GM23338 (cell line): ENCODE measurements around the gene KXD1. TPM values are rescaled to one million over a fixed set of nuclear protein-coding genes. Genes with fewer than 3 reads are reported as not detected.

Experiments used
- ATAC-seq: fragments of 200-7000 bp; cut with Tn5 transposase; 3 replicates; pipeline ENCODE4 v1.9.1; 2020
- DNase-seq: peaks from one replicate; pipeline ENCODE4 v3.0.0-alpha.2; 2015; ENCODE audit warnings: low spot score
- H2AFZ ChIP-seq: fragments of 200-600 bp; sonication (generic); 2 replicates; pipeline ENCODE4 v1.8.0; 2016; ENCODE audit warnings: antibody characterized with exemption, mild to moderate bottlenecking, moderate library complexity
- H3F3A ChIP-seq: fragments of 200-600 bp; sonication (generic); replicated peaks from 2 replicates; pipeline ENCODE4 v1.8.0; 2017; ENCODE audit warnings: antibody characterized with exemption, mixed run types, low read depth
- H3K27ac ChIP-seq: fragments of 200-600 bp; sonication (generic); 2 replicates; pipeline ENCODE4 v1.6.1; 2016; ENCODE audit warnings: low read depth
- H3K27me3 ChIP-seq: fragments of 200-600 bp; sonication (generic); 2 replicates; pipeline ENCODE4 v1.8.0; 2016; ENCODE audit warnings: mild to moderate bottlenecking, mixed run types, moderate library complexity; ENCODE audit not compliant: insufficient read depth
- H3K36me3 ChIP-seq: fragments of 200-600 bp; sonication (generic); 2 replicates; pipeline ENCODE4 v1.8.0; 2016; ENCODE audit warnings: mild to moderate bottlenecking; ENCODE audit not compliant: insufficient read depth
- H3K4me1 ChIP-seq: fragments of 200-600 bp; sonication (generic); 2 replicates; pipeline ENCODE4 v1.8.0; 2016; ENCODE audit warnings: mild to moderate bottlenecking, moderate library complexity; ENCODE audit not compliant: insufficient read depth
- H3K4me2 ChIP-seq: fragments of 200-600 bp; sonication (generic); 2 replicates; pipeline ENCODE4 v1.7.1; 2017; ENCODE audit warnings: mixed run types
- H3K4me3 ChIP-seq: fragments of 200-600 bp; sonication (generic); 2 replicates; pipeline ENCODE4 v1.6.1; 2016; ENCODE audit warnings: mixed run types
- H3K79me2 ChIP-seq: fragments of 200-600 bp; sonication (generic); replicated peaks from 2 replicates; pipeline ENCODE4 v1.8.0; 2017; ENCODE audit warnings: mild to moderate bottlenecking; ENCODE audit not compliant: insufficient read depth
- H3K9me2 ChIP-seq: fragments of 200-600 bp; sonication (generic); 2 replicates; pipeline ENCODE4 v1.8.0; 2017; ENCODE audit not compliant: insufficient read depth
- H4K20me1 ChIP-seq: fragments of 200-600 bp; sonication (generic); replicated peaks from 2 replicates; pipeline ENCODE4 v1.8.0; 2017; ENCODE audit warnings: mild to moderate bottlenecking; ENCODE audit not compliant: insufficient read depth
- H3K27ac Mint-ChIP-seq: 2 replicates; pipeline ENCODE4 v1.8.0; 2020; ENCODE audit warnings: inconsistent platforms, mild to moderate bottlenecking, moderate library complexity, mixed read lengths
- H3K27me3 Mint-ChIP-seq: 3 replicates; pipeline ENCODE4 v1.8.0; 2022; ENCODE audit warnings: low read depth, mild to moderate bottlenecking, moderate library complexity, mixed read lengths, inconsistent platforms; ENCODE audit not compliant: insufficient read depth, poor library complexity
- H3K36me3 Mint-ChIP-seq: 3 replicates; pipeline ENCODE4 v1.8.0; 2021; ENCODE audit warnings: low read depth, mild to moderate bottlenecking, inconsistent platforms, moderate library complexity, mixed read lengths
- H3K4me1 Mint-ChIP-seq: 3 replicates; pipeline ENCODE4 v1.8.0; 2020; ENCODE audit warnings: mild to moderate bottlenecking, inconsistent platforms, mixed read lengths
- H3K4me3 Mint-ChIP-seq: 3 replicates; pipeline ENCODE4 v1.8.0; 2021; ENCODE audit warnings: moderate library complexity, mild to moderate bottlenecking, inconsistent platforms, mixed read lengths
- H3K9me3 Mint-ChIP-seq: 3 replicates; pipeline ENCODE4 v1.8.0; 2020; ENCODE audit warnings: moderate library complexity, mild to moderate bottlenecking, inconsistent platforms, mixed read lengths
- CTCF ChIP-seq, 2 experiments: fragments of 200-600 bp in 1 of 2; sonication (generic) in 1 of 2; conservative IDR thresholded peaks; 2 replicates each; pipeline versions ENCODE4 v1.5.1 to v1.6.1; 2016 to 2017; ENCODE audit warnings: antibody characterized with exemption in 2 of 2, low read depth in 2 of 2, mild to moderate bottlenecking in 2 of 2, moderate library complexity in 1 of 2
- ETS1 ChIP-seq: IDR thresholded peaks from 2 replicates; pipeline ENCODE4 v1.6.1; 2016; ENCODE audit warnings: antibody characterized with exemption
- EZH2 ChIP-seq: fragments of 200-600 bp; sonication (generic); IDR thresholded peaks from one replicate; pipeline ENCODE4 v1.8.0; 2017; ENCODE audit warnings: antibody characterized with exemption, mild to moderate bottlenecking, low read depth; ENCODE audit not compliant: unreplicated experiment
- EZH2phosphoT487 ChIP-seq: fragments of 200-600 bp; sonication (generic); IDR thresholded peaks from one replicate; pipeline ENCODE4 v1.8.1; 2018; ENCODE audit warnings: antibody characterized with exemption; ENCODE audit not compliant: unreplicated experiment
- STAT1 ChIP-seq: IDR thresholded peaks from one replicate; pipeline ENCODE4 v1.6.1; 2016; ENCODE audit warnings: antibody characterized with exemption; ENCODE audit not compliant: unreplicated experiment
- ZNF331 ChIP-seq: fragments of 250-450 bp; sonication (Bioruptor Pico); IDR thresholded peaks from 2 replicates; pipeline ENCODE4 v1.5.0; 2020; ENCODE audit warnings: low read depth, mild to moderate bottlenecking, moderate library complexity
- ZNF462 ChIP-seq: fragments of 250-450 bp; sonication (Bioruptor Pico); IDR thresholded peaks from 2 replicates; pipeline ENCODE4 v1.5.0; 2020; ENCODE audit warnings: mild to moderate bottlenecking, moderate library complexity
- polyA plus RNA-seq: library from polyadenylated mRNA; unstranded; fragments of >200 nt; fragmentation: Nextera tagmentation; extraction: Ambion mirVana; gene quantifications from 2 replicates; pipeline ENCODE4 v1.2.1, GENCODE V29; 2016
- total RNA-seq: library from RNA; depleted of rRNA; stranded (reverse); fragments of >200 nt; shearing (Covaris generic); gene quantifications from 2 replicates; pipeline ENCODE4 v1.2.3, GENCODE V29; 2014

The KXD1 gene
- total and polyA plus RNA-seq, 2 experiments from 2014 or later = 108 to 164 TPM

GRCh38 chr19:18519962-18520847 is 37.5 kb upstream of the KXD1 start:
- Histone ChIP-seq H3K36me3 (no peaks in the 10 kb centered on the region), H3K27me3 (no peaks in the 10 kb centered on the region), H3K27ac (peak overlapping the region; percentile 66; the same call in 1 of the 2 replicates), H2AFZ (no peak overlapping the region), H3K79me2 (peaks cover 58% of the 10 kb centered on the region), H3F3A (peaks cover 12% of the 10 kb centered on the region), H3K9me2 (no peaks in the 10 kb centered on the region), H3K4me2 (peak overlapping the region; percentile 99), H3K4me3 (peak overlapping the region; percentile 87), H3K4me1 (peaks cover 4% of the 10 kb centered on the region; the same call in 1 of the 2 replicates), H4K20me1 (peaks cover 33% of the 10 kb centered on the region)
- DNase-seq = peak; percentile 85
- no peak for TF ChIP-seq STAT1
- no peak for TF ChIP-seq ETS1
- peak; percentile 73 to 74 for TF ChIP-seq CTCF (conservative IDR thresholded peaks at IDR 0.05; ENCODE audit: low read depth in 2 of 2)
- no peaks in the 10 kb centered on the region for H3K36me3 Mint-ChIP-seq
- no peak overlapping the region for H3K27ac Mint-ChIP-seq
- H3K27me3 Mint-ChIP-seq = peaks cover 17% of the 10 kb centered on the region
- ATAC-seq = peak; percentile 32
- H3K9me3 Mint-ChIP-seq = no peaks in the 10 kb centered on the region
- H3K4me3 Mint-ChIP-seq = peak overlapping the region; percentile 90
- peaks cover 15% of the 10 kb centered on the region for H3K4me1 Mint-ChIP-seq

- H3K4me3 ChIP-seq = peak overlapping the region; percentile 87
- Mint-ChIP-seq H3K4me1 (peaks cover 11% of the 10 kb centered on the region), H3K27me3 (peaks cover 17% of the 10 kb centered on the region), H3K9me3 (no peaks in the 10 kb centered on the region), H3K27ac (peak overlapping the region; percentile 15; the same call in 1 of the 2 replicates), H3K36me3 (no peaks in the 10 kb centered on the region), H3K4me3 (peak overlapping the region; percentile 90)
- peaks cover 4% of the 10 kb centered on the region; the same call in 1 of the 2 replicates for H3K4me1 ChIP-seq
- ATAC-seq = peak; percentile 3
- H2AFZ ChIP-seq = no peak overlapping the region
- H3K27me3 ChIP-seq = no peaks in the 10 kb centered on the region
- no peaks in the 10 kb centered on the region for H3K9me2 ChIP-seq
- H3K27ac ChIP-seq = no peak overlapping the region
- H3K36me3 ChIP-seq = no peaks in the 10 kb centered on the region
- peaks cover 49% of the 10 kb centered on the region for H3K79me2 ChIP-seq
- TF ChIP-seq ZNF331 (CRISPR knock-in tag) (no peak), ETS1 (no peak), STAT1 (no peak), EZH2phosphoT487 (no peak), EZH2 (no peak), ZNF462 (CRISPR knock-in tag) (no peak)
- peak overlapping the region; percentile 99 for H3K4me2 ChIP-seq
- peak; percentile 38 for DNase-seq
- peaks cover 12% of the 10 kb centered on the region for H3F3A ChIP-seq
- peaks cover 33% of the 10 kb centered on the region for H4K20me1 ChIP-seq
These were observed 36.6 kb upstream of the KXD1 start for GRCh38 chr19:18520848-18521691.
